HG02642 (cell line): Measurements from ENCODE around the gene TMEM258.

Source experiments
- ATAC-seq: cut with Tn5 transposase; IDR thresholded peaks from one replicate; pipeline ENCODE4 v1.9.1; 2021; ENCODE audit warnings: mild to moderate bottlenecking; ENCODE audit not compliant: unreplicated experiment, poor library complexity

TMEM258 gene

GRCh38 chr11:61777234-61778090 lies 14.9 kb downstream of the TMEM258 start:
- no peak for ATAC-seq

GRCh38 chr11:61776561-61777075 lies 15.8 kb downstream of the TMEM258 start:
- no peak for ATAC-seq

- no peak for ATAC-seq
Observed at GRCh38 chr11:61775606-61776554, 16.5 kb downstream of the TMEM258 start.

- no peak for ATAC-seq
Observed at GRCh38 chr11:61775106-61775505, 17.3 kb downstream of the TMEM258 start.

GRCh38 chr11:61774411-61774810 lies 18.0 kb downstream of the TMEM258 start:
- no peak for ATAC-seq

GRCh38 chr11:61773809-61774208 lies 18.6 kb downstream of the TMEM258 start:
- ATAC-seq, result no peak

GRCh38 chr11:61773356-61773755 lies 19.0 kb downstream of the TMEM258 start:
- no peak for ATAC-seq

GRCh38 chr11:61771985-61772455 lies 20.4 kb downstream of the TMEM258 start:
- ATAC-seq, result no peak

GRCh38 chr11:61771195-61771894 lies 21.1 kb downstream of the TMEM258 start:
- ATAC-seq, result no peak

GRCh38 chr11:61769946-61770683 lies 22.3 kb downstream of the TMEM258 start:
- ATAC-seq, result no peak

GRCh38 chr11:61769169-61769920 lies 23.1 kb downstream of the TMEM258 start:
- no peak for ATAC-seq

GRCh38 chr11:61768376-61769076 lies 23.9 kb downstream of the TMEM258 start:
- no peak for ATAC-seq

GRCh38 chr11:61766353-61766841 lies 26.0 kb downstream of the TMEM258 start:
- no peak for ATAC-seq

- ATAC-seq, result no peak
Observed at GRCh38 chr11:61765550-61766253, 26.7 kb downstream of the TMEM258 start.

GRCh38 chr11:61764606-61765260 lies 27.7 kb downstream of the TMEM258 start:
- no peak for ATAC-seq

- no peak for ATAC-seq
Observed at GRCh38 chr11:61763930-61764605, 28.3 kb downstream of the TMEM258 start.
